Aorta (tissue), 5 donors: Measurements from ENCODE around the gene RASGRP3. TPM values are rescaled to one million over a fixed set of nuclear protein-coding genes. Genes with fewer than 3 reads are reported as not detected.

Experiments used
- ATAC-seq: fragments of 200-7000 bp; cut with Tn5 transposase; one replicate; pipeline ENCODE4 v1.9.1; 2022; ENCODE audit warnings: moderate library complexity; ENCODE audit not compliant: low FRiP score
- DNase-seq, 2 donors: peaks; one replicate each; pipeline ENCODE4 v3.0.0-alpha.2; 2020
- H3K27ac ChIP-seq, 2 donors: one replicate each; pipeline ENCODE4 v1.5.1; 2013; ENCODE audit warnings: low read length in 2 of 2, mild to moderate bottlenecking in 2 of 2, moderate library complexity in 2 of 2, control low read depth in 1 of 2, inconsistent platforms in 1 of 2, low read depth in 1 of 2
- H3K27me3 ChIP-seq, 2 donors: one replicate each; pipeline ENCODE4 v1.6.1; 2013; ENCODE audit warnings: control low read depth in 1 of 2, low read length in 1 of 2, mild to moderate bottlenecking in 1 of 2, moderate library complexity in 1 of 2; ENCODE audit not compliant: insufficient read depth in 2 of 2, control insufficient read depth in 1 of 2
- H3K36me3 ChIP-seq, 2 donors: one replicate each; pipeline ENCODE4 v1.6.1; 2013; ENCODE audit warnings: control low read depth in 1 of 2, low read length in 1 of 2, mild to moderate bottlenecking in 1 of 2; ENCODE audit not compliant: insufficient read depth in 2 of 2, control insufficient read depth in 1 of 2
- H3K4me1 ChIP-seq, 2 donors: one replicate each; pipeline ENCODE4 v1.6.1; 2013; ENCODE audit warnings: low read length in 2 of 2, control low read depth in 1 of 2, mild to moderate bottlenecking in 1 of 2, moderate library complexity in 1 of 2; ENCODE audit not compliant: insufficient read depth in 2 of 2, control insufficient read depth in 1 of 2
- H3K4me3 ChIP-seq, 2 donors: one replicate each; pipeline ENCODE4 v1.5.1; 2013; ENCODE audit warnings: low read length in 2 of 2, control low read depth in 1 of 2, mild to moderate bottlenecking in 1 of 2
- H3K9me3 ChIP-seq: one replicate; pipeline ENCODE4 v1.6.1; 2013; ENCODE audit warnings: mild to moderate bottlenecking, low read length; ENCODE audit not compliant: control insufficient read depth
- WGBS, 2 donors: extraction: QIAGEN DNeasy Blood & Tissue Kit; methylation state at CpG; one replicate each; pipeline ENCODE4 v1.1.7; 2013; 5-methylcytosine and 5-hydroxymethylcytosine counted together
- intact Hi-C, 2 donors: fragments of 100-400 bp; cut with DNase I; formaldehyde crosslinking; loops; one replicate each; pipeline versions ENCODE4 v1.14.2 to v1.15.0; 2022
- polyA plus RNA-seq, 2 donors: library from polyadenylated mRNA; stranded (reverse); fragments of 200-250 nt; gene quantifications; one replicate each; pipeline ENCODE4 v1.2.3, GENCODE V29; 2013
- total RNA-seq, 2 donors: library from RNA; stranded (reverse); fragmentation: NEBNext Ultra II Directional; extraction: Animal tissue kit (Norgen Biotek cat#: 25700); gene quantifications; one replicate each; pipeline ENCODE4 v1.2.1, GENCODE V29; 2021
- donor health status: healthy with polysubstance abuse.
- donor health status: Bipolar disorder and iron deficiency.
- donor health status: DM: no; HTN: no; CAD: no.
- donor health status: DM: no; HTN: no; CAD: no.
- donor health status: DM: yes; HTN: yes; CAD: no.

RASGRP3 gene
- total and polyA plus RNA-seq, 4 donors: 0.46 to 22.3 (median 7.9) TPM

GRCh38 chr2:33531549-33532059 is 55.2 kb downstream of the RASGRP3 start:
- WGBS, 2 donors: 53 to 54% methylated on average over 3 of the region's 3 CpGs
- intact Hi-C loops: no loop called here
- H3K9me3 ChIP-seq: no peaks in the 10 kb centered on the region
- DNase-seq (no peak), ATAC-seq (no peak)
- no peaks in the 10 kb centered on the region for H3K27me3 ChIP-seq
- H3K36me3 ChIP-seq: peaks cover 0 to 2% of the 10 kb centered on the region in 2 donors
- H3K27ac ChIP-seq: no peak overlapping the region
- no peak overlapping the region for H3K4me3 ChIP-seq
- H3K4me1 ChIP-seq: peaks cover 0 to 3% of the 10 kb centered on the region in 2 donors

DNA sequence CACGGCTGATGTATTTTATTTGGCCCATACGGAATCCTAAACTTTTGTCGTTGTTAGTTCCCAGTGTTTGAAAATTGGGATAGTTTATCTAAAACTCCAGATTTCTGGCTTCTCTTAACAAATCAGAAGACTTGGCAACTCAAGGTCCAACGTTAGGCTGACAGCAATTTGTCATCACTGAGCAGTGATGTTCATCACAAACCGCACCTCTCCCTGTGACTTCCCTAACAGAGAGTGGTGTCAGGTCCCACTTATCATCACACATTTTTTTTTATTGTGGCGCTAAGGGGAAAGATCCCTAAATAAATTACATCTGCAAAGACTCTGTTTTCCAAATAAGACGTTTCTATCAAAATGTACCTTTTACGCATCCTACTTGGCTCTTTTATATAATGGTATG is 55.7 kb downstream of the RASGRP3 start:
- intact Hi-C loops: no loop called here
- H3K27me3 ChIP-seq: no peaks in the 10 kb centered on the region
- ATAC-seq (no peak), DNase-seq (no peak)
- no peak overlapping the region for H3K27ac ChIP-seq
- WGBS, 2 donors: 11 to 23% methylated on average over 8 of the region's 8 CpGs
- H3K36me3 ChIP-seq: peaks cover 0 to 2% of the 10 kb centered on the region in 2 donors
- H3K4me1 ChIP-seq: peaks cover 0 to 3% of the 10 kb centered on the region in 2 donors
- H3K4me3 ChIP-seq: no peak overlapping the region
- no peaks in the 10 kb centered on the region for H3K9me3 ChIP-seq

- ATAC-seq (no peak), DNase-seq (no peak)
- Histone ChIP-seq H3K27me3 (no peaks in the 10 kb centered on the region), H3K9me3 (no peaks in the 10 kb centered on the region), H3K4me1 (peaks cover 0 to 3% of the 10 kb centered on the region in 2 donors), H3K36me3 (no peaks in the 10 kb centered on the region), H3K27ac (no peak overlapping the region), H3K4me3 (no peak overlapping the region)
- WGBS, 2 donors: 73 to 77% methylated on average over 2 of the region's 2 CpGs
- intact Hi-C loops: no loop called here
Observed at GRCh38 chr2:33532966-33533365, 56.5 kb downstream of the RASGRP3 start.

GRCh38 chr2:33535421-33535820 is 59.0 kb downstream of the RASGRP3 start:
- no peak for ATAC-seq
- H3K27me3 ChIP-seq: no peaks in the 10 kb centered on the region

GRCh38 chr2:33541243-33541642 is 64.8 kb downstream of the RASGRP3 start:
- H3K4me3 ChIP-seq: no peak overlapping the region
- 65 to 72% methylated on average over 4 of the region's 4 CpGs for WGBS, 2 donors
- DNase-seq (no peak), ATAC-seq (no peak)
- H3K27me3 ChIP-seq: no peaks in the 10 kb centered on the region
- no peaks in the 10 kb centered on the region for H3K4me1 ChIP-seq
- H3K27ac ChIP-seq: no peak overlapping the region
- H3K9me3 ChIP-seq: no peaks in the 10 kb centered on the region
- intact Hi-C loops: no loop called here
- peaks cover 0 to 1% of the 10 kb centered on the region in 2 donors for H3K36me3 ChIP-seq

More at GRCh38 chr2:33535421-33535820, 59.0 kb downstream of the RASGRP3 start:
- Histone ChIP-seq H3K9me3 (no peaks in the 10 kb centered on the region), H3K4me3 (no peak overlapping the region), H3K36me3 (peaks cover 0 to 1% of the 10 kb centered on the region in 2 donors), H3K4me1 (no peaks in the 10 kb centered on the region), H3K27ac (no peak overlapping the region)
- DNase-seq: no peak
- intact Hi-C loops: no loop called here
- 31 to 46% methylated on average over 3 of the region's 3 CpGs for WGBS, 2 donors

GRCh38 chr2:33550206-33550605 is 73.8 kb downstream of the RASGRP3 start:
- ATAC-seq (no peak), DNase-seq (no peak)
- WGBS, 2 donors: 85 to 90% methylated on average over 3 of the region's 3 CpGs
- intact Hi-C loops: no loop called here
- no peak overlapping the region for H3K4me3 ChIP-seq
- H3K27me3 ChIP-seq: no peaks in the 10 kb centered on the region
- no peak overlapping the region for H3K27ac ChIP-seq
- H3K9me3 ChIP-seq: no peaks in the 10 kb centered on the region
- no peaks in the 10 kb centered on the region for H3K36me3 ChIP-seq
- H3K4me1 ChIP-seq: no peaks in the 10 kb centered on the region

DNA sequence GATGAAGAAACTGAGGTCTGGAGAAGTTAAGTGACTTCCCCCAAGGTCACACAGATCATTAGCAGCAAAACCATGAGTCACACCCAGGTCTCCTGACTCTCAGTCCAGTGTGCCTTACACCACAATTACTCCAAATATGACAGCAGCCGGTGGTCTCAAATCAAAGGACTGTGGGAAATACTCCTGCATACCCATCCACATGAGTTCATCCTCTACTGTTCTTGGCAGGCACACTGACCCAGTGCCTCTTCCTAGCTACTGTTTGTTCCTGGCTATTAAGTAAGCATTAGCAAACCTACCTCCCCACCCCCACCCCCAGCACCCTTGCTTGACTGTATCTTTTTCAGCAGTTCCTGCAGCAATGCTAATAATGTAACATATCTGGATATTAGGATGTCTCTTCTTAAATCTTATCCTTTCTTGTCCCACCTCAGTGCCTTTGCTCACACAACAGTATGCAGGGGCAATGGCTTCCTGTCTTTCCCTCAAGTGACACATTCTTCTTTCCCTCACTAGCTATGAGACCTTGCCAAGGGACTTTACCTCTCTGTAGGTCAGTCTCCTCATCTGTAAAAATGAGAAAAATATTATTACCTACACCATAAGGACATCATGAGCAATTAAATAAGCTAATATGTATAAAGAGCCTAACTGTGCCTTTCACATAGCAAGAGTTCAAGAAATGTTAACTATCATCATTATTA is 76.5 kb downstream of the RASGRP3 start:
- Histone ChIP-seq H3K36me3 (no peaks in the 10 kb centered on the region), H3K27ac (no peak overlapping the region), H3K27me3 (no peaks in the 10 kb centered on the region), H3K4me3 (no peak overlapping the region), H3K4me1 (no peaks in the 10 kb centered on the region), H3K9me3 (no peaks in the 10 kb centered on the region)
- DNase-seq: no peak
- 93 to 100% methylated on average over 1 of the region's 1 CpG for WGBS, 2 donors
- ATAC-seq: no peak
- intact Hi-C loops: no loop called here

DNA sequence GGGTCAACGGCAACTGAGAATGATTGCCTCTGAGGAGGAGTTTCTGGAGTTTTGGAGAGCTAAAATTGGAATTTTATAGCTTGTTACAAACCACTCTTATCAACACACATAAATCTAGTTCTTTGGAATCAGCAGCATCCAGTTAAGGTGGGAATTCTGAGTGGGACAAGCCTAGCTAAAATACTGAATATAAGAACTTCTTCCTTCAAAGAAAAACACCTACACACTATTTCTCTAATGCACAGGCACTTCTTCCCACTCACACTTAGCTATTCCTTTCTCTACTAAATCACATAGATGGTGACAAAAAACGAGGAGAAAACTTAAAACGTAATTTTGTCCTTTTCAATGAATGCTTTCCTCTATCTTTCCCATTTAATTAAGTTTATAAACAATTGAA is 79.2 kb downstream of the RASGRP3 start:
- WGBS, 2 donors: 67 to 76% methylated on average over 3 of the region's 3 CpGs
- H3K4me3 ChIP-seq: no peak overlapping the region
- no peaks in the 10 kb centered on the region for H3K9me3 ChIP-seq
- no peak for ATAC-seq
- intact Hi-C loops: no loop called here
- no peak for DNase-seq
- H3K27ac ChIP-seq: no peak overlapping the region
- no peaks in the 10 kb centered on the region for H3K36me3 ChIP-seq
- H3K4me1 ChIP-seq: no peaks in the 10 kb centered on the region
- H3K27me3 ChIP-seq: no peaks in the 10 kb centered on the region

DNA sequence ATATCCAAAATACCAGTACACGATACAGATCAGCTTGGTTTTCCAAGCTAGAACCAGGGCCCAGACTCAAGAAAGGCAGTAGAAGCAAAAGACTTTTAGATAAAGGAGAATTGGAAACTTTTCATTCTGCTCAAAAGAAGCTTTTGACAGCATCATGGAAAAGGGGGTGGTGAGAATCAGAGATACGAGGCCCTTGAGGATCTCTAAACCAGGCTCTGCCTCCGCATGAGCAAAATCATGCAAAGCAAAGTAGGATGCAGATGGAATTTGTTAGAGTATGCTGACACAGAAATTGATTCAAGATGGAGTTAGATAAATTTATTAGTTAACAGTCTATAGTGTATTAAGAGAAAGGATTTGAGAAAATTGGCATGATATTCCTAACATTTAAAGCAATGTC is 82.9 kb downstream of the RASGRP3 start:
- WGBS, 2 donors: 98 to 99% methylated on average over 3 of the region's 3 CpGs
- intact Hi-C loops: no loop called here

More for the DNA sequence above, 82.9 kb downstream of the RASGRP3 start:
- no peaks in the 10 kb centered on the region for H3K4me1 ChIP-seq
- H3K4me3 ChIP-seq: no peak overlapping the region
- H3K27ac ChIP-seq: no peak overlapping the region
- no peaks in the 10 kb centered on the region for H3K36me3 ChIP-seq
- H3K27me3 ChIP-seq: no peaks in the 10 kb centered on the region
- ATAC-seq (no peak), DNase-seq (no peak)
- no peaks in the 10 kb centered on the region for H3K9me3 ChIP-seq
